SU-DHL-6 (cell line): ENCODE results near the gene PDK3.

ENCODE experiments used
- H2AFZ ChIP-seq: fragments of 200-600 bp; sonication (generic); 2 replicates; pipeline ENCODE4 v1.6.1; 2014; ENCODE audit warnings: low read depth, mild to moderate bottlenecking, moderate library complexity, mixed read lengths, antibody characterized with exemption, low read length; ENCODE audit not compliant: severe bottlenecking
- H3F3A ChIP-seq: fragments of 200-600 bp; shearing (Covaris generic); 2 replicates; pipeline ENCODE4 v1.6.0; 2016; ENCODE audit warnings: antibody characterized with exemption, mild to moderate bottlenecking; ENCODE audit not compliant: insufficient read depth
- H3K27ac ChIP-seq: fragments of 200-600 bp; sonication (generic); 2 replicates; pipeline ENCODE4 v1.5.1; 2016; ENCODE audit warnings: low read depth, mild to moderate bottlenecking, low read length, moderate library complexity, mixed read lengths
- H3K27me3 ChIP-seq: fragments of 200-600 bp; sonication (generic), shearing (Covaris generic); 2 replicates; pipeline ENCODE4 v1.6.0; 2014; ENCODE audit warnings: mild to moderate bottlenecking, low read length
- H3K36me3 ChIP-seq: fragments of 200-600 bp; sonication (generic); 2 replicates; pipeline ENCODE4 v1.6.1; 2014; ENCODE audit warnings: mild to moderate bottlenecking, low read length, mixed read lengths
- H3K4me2 ChIP-seq: fragments of 300-600, 200-600 bp; shearing (Covaris generic), sonication (generic); 2 replicates; pipeline ENCODE4 v1.6.0; 2014; ENCODE audit warnings: low read length, low read depth, mild to moderate bottlenecking; ENCODE audit not compliant: poor library complexity, severe bottlenecking
- H3K4me3 ChIP-seq: fragments of 200-600 bp; sonication (generic); 2 replicates; pipeline ENCODE4 v1.5.1; 2014; ENCODE audit warnings: antibody characterized with exemption, low read length, mild to moderate bottlenecking, mixed read lengths; ENCODE audit not compliant: insufficient read depth, poor library complexity, severe bottlenecking
- H3K79me2 ChIP-seq: fragments of 200-600 bp; sonication (generic); 2 replicates; pipeline ENCODE4 v1.6.1; 2014; ENCODE audit warnings: mild to moderate bottlenecking, low read length, moderate library complexity; ENCODE audit not compliant: insufficient read depth
- H3K9ac ChIP-seq: fragments of 200-600 bp; sonication (generic); 2 replicates; pipeline ENCODE4 v1.7.0; 2014; ENCODE audit warnings: mild to moderate bottlenecking, low read length
- H3K9me2 ChIP-seq: fragments of 200-600 bp; sonication (generic); replicated peaks from 2 replicates; pipeline ENCODE4 v1.6.1; 2014; ENCODE audit warnings: low read length; ENCODE audit not compliant: insufficient read depth
- H3K9me3 ChIP-seq: fragments of 200-600 bp; sonication (generic); 2 replicates; pipeline ENCODE4 v1.6.1; 2014; ENCODE audit warnings: low read length, mixed read lengths; ENCODE audit not compliant: insufficient read depth
- H4K20me1 ChIP-seq: fragments of 200-600 bp; sonication (generic); 2 replicates; pipeline ENCODE4 v1.6.1; 2014; ENCODE audit warnings: low read depth, mild to moderate bottlenecking, antibody characterized with exemption, low read length, moderate library complexity, mixed read lengths
- EZH2phosphoT487 ChIP-seq: fragments of 200-600 bp; sonication (generic), shearing (Covaris generic); conservative IDR thresholded peaks from 2 replicates; pipeline ENCODE4 v1.6.1; 2018; ENCODE audit warnings: mild to moderate bottlenecking, antibody characterized with exemption, low read length, moderate library complexity, mixed read lengths
- TF ChIP-seq, protein P1 (sequence below): fragments of 200-600 bp; sonication (generic); IDR thresholded peaks from one replicate; pipeline ENCODE4 v1.5.1; 2017; ENCODE audit warnings: antibody characterized with exemption, mild to moderate bottlenecking, low read length, moderate library complexity; ENCODE audit not compliant: insufficient read depth, poor library complexity, severe bottlenecking

PDK3 gene

GRCh38 chrX:24525455-24525854, 60.4 kb downstream of the PDK3 start:
- no peaks in the 10 kb centered on the region for H3K79me2 ChIP-seq
- H3K9me2 ChIP-seq, result no peaks in the 10 kb centered on the region
- H2AFZ ChIP-seq, result no peak overlapping the region
- no peaks in the 10 kb centered on the region for H3K27me3 ChIP-seq
- H4K20me1 ChIP-seq, result no peaks in the 10 kb centered on the region
- H3F3A ChIP-seq, result no peaks in the 10 kb centered on the region
- no peaks in the 10 kb centered on the region for H3K9me3 ChIP-seq
- H3K4me2 ChIP-seq, result no peak overlapping the region
- H3K36me3 ChIP-seq, result no peaks in the 10 kb centered on the region
- TF ChIP-seq EZH2phosphoT487, result no peak
- TF ChIP-seq, protein P1, sequence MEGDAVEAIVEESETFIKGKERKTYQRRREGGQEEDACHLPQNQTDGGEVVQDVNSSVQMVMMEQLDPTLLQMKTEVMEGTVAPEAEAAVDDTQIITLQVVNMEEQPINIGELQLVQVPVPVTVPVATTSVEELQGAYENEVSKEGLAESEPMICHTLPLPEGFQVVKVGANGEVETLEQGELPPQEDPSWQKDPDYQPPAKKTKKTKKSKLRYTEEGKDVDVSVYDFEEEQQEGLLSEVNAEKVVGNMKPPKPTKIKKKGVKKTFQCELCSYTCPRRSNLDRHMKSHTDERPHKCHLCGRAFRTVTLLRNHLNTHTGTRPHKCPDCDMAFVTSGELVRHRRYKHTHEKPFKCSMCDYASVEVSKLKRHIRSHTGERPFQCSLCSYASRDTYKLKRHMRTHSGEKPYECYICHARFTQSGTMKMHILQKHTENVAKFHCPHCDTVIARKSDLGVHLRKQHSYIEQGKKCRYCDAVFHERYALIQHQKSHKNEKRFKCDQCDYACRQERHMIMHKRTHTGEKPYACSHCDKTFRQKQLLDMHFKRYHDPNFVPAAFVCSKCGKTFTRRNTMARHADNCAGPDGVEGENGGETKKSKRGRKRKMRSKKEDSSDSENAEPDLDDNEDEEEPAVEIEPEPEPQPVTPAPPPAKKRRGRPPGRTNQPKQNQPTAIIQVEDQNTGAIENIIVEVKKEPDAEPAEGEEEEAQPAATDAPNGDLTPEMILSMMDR, result no peak
- no peak overlapping the region for H3K9ac ChIP-seq
- no peak overlapping the region for H3K27ac ChIP-seq
- H3K4me3 ChIP-seq, result no peak overlapping the region

DNA sequence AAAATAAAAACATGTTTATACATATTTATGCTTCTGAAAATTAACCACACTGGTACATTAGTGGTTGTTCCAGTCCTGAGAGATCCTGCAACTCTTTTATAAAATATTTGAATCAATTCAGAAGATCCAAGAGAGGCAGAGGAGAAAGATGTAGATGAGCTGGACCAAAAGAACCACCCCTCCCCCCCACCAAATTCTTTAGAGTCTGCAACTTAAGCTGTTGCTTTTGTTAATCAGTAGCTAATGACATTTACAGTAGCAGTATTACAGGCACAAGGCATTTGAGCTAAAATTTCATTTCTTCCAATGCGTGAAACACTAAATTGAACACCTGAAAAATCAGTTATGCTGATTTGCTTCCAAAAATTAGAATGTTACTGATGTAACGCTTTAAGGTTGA, 61.5 kb downstream of the PDK3 start:
- Histone ChIP-seq H3K36me3 (no peaks in the 10 kb centered on the region), H3K27ac (no peak overlapping the region), H3K4me3 (no peak overlapping the region), H3K4me2 (no peak overlapping the region), H3K79me2 (no peaks in the 10 kb centered on the region), H3F3A (no peaks in the 10 kb centered on the region), H3K27me3 (no peaks in the 10 kb centered on the region), H2AFZ (no peak overlapping the region), H4K20me1 (no peaks in the 10 kb centered on the region), H3K9me3 (no peaks in the 10 kb centered on the region), H3K9me2 (no peaks in the 10 kb centered on the region), H3K9ac (no peak overlapping the region)
- TF ChIP-seq, protein P1, result no peak
- no peak for TF ChIP-seq EZH2phosphoT487

GRCh38 chrX:24528605-24529004, 63.5 kb downstream of the PDK3 start:
- Histone ChIP-seq H4K20me1 (no peaks in the 10 kb centered on the region), H3K9ac (no peak overlapping the region), H3K4me2 (no peak overlapping the region), H3F3A (no peaks in the 10 kb centered on the region), H3K36me3 (no peaks in the 10 kb centered on the region), H3K79me2 (no peaks in the 10 kb centered on the region), H3K9me2 (no peaks in the 10 kb centered on the region), H3K27me3 (no peaks in the 10 kb centered on the region), H3K9me3 (no peaks in the 10 kb centered on the region), H3K4me3 (no peak overlapping the region), H3K27ac (no peak overlapping the region), H2AFZ (no peak overlapping the region)
- no peak for TF ChIP-seq EZH2phosphoT487
- TF ChIP-seq, protein P1, result no peak
